ENCODE data around the gene COL19A1.

COL19A1 gene

DNA sequence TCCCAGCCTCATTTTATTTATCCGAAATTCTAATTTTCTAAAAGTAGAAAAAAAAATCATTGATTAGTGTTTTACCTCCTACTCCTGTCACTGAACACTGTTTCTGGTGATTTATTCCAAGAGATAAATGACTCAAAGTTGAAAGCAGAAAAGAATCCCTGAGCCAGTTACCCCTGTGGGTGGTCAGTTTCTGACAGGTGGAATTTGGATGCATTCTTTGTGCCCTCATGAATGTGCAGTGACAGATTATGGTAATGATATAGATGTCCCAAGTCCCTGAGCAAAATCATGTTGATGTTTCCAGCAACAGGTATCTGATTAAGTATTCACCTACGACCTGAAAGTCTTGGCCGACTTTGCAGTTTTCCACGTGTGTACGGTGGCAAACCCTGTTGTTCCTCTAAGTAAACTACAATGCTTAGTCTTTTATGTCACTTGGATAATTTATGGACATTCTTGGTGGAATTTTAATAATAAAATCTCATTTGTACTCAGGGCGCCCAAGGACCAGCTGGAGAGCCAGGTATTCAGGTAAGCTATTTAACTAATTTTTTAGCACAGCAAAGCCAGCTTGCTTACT, 282.9 kb downstream of the COL19A1 start:
- Mint-ChIP-seq H3K36me3 (ENCODE audit: low read depth) (no peaks in the 10 kb centered on the region), H3K4me3 (no peak overlapping the region), H3K27ac (no peak overlapping the region), H3K4me1 (peaks cover 8% of the 10 kb centered on the region), H3K9me3 (no peaks in the 10 kb centered on the region), H3K27me3 (ENCODE audit: low read depth) (no peaks in the 10 kb centered on the region)
- TF ChIP-seq CTCF (IDR thresholded peaks at IDR 0.05; ENCODE audit: unreplicated experiment in 3 of 3): no peak

GRCh38 chr6:70150521-70150920, 284.2 kb downstream of the COL19A1 start:
- Mint-ChIP-seq H3K4me1 (peaks cover 8% of the 10 kb centered on the region), H3K9me3 (no peaks in the 10 kb centered on the region), H3K4me3 (no peak overlapping the region), H3K36me3 (ENCODE audit: low read depth) (no peaks in the 10 kb centered on the region), H3K27me3 (ENCODE audit: low read depth) (no peaks in the 10 kb centered on the region), H3K27ac (no peak overlapping the region)
- TF ChIP-seq CTCF (IDR thresholded peaks at IDR 0.05; ENCODE audit: unreplicated experiment in 3 of 3): no peak

DNA sequence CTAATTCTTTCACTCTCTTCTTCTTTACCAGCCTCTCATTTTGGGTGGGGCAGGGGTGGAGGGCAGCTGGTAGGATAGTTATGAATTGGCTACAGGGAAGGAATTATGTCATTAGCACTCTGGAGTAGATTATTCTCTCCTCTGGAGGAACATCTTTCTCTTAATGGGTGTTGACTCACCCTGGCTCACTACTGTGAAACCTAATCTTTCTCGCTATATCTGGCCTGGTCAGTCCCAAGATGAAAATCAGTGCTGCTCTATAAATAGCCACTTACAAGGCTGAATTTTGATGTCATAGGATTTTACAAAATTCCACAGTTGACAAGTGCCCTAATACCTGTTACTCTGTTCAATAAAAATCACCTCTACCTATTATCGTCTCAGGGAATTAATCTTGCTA, 285.3 kb downstream of the COL19A1 start:
- Mint-ChIP-seq H3K9me3 (no peaks in the 10 kb centered on the region), H3K27ac (no peak overlapping the region), H3K27me3 (ENCODE audit: low read depth) (no peaks in the 10 kb centered on the region), H3K4me3 (no peak overlapping the region), H3K36me3 (ENCODE audit: low read depth) (no peaks in the 10 kb centered on the region), H3K4me1 (peaks cover 8% of the 10 kb centered on the region)
- no peak for TF ChIP-seq CTCF (IDR thresholded peaks at IDR 0.05; ENCODE audit: unreplicated experiment in 3 of 3)

DNA sequence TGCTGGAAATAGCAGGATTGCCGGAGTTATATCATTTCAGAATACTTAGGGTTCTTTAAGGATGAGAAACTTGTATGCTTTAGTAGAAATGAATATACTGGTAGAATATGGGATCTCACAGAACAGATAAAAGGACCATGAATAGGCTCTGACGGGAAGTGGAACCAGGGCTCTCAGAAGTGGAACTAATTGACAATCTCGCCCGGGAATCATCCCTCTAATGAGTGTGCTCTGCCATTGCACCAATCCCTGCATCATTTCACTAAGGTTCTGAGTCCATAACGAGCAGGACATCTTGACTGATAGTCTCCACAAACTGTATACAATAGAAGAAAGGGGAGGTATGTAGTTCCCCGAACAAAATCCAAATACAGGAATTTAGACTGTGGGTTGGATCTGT, 286.4 kb downstream of the COL19A1 start:
- H3K4me3 Mint-ChIP-seq: no peak overlapping the region
- H3K9me3 Mint-ChIP-seq: no peaks in the 10 kb centered on the region
- no peaks in the 10 kb centered on the region for H3K36me3 Mint-ChIP-seq (ENCODE audit: low read depth)
- no peak overlapping the region for H3K27ac Mint-ChIP-seq
- no peaks in the 10 kb centered on the region for H3K27me3 Mint-ChIP-seq (ENCODE audit: low read depth)
- H3K4me1 Mint-ChIP-seq: peaks cover 8% of the 10 kb centered on the region
- TF ChIP-seq CTCF (IDR thresholded peaks at IDR 0.05; ENCODE audit: unreplicated experiment in 3 of 3): no peak

DNA sequence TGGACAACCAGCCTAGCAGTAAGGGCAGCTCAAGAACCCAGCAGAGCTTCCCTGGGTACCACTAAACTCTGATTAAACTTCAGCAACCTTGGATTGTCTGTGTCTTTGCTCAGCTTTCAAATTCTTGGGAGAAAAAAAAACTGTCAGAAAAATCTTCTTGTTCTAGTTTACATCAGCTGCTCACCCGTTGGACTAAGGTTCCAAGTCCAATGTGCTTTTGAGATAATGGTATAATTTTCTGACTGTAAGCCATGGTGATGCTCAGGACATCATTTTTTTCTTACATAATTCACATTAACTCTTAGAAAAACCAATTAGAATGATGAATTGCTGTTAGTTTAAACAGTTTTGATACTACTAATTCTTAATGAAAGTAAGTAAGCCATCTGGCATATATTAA, 290.7 kb downstream of the COL19A1 start:
- H3K4me3 Mint-ChIP-seq: no peak overlapping the region
- TF ChIP-seq CTCF (IDR thresholded peaks at IDR 0.05; ENCODE audit: unreplicated experiment in 3 of 3): no peak
- H3K27me3 Mint-ChIP-seq (ENCODE audit: low read depth): no peaks in the 10 kb centered on the region

DNA sequence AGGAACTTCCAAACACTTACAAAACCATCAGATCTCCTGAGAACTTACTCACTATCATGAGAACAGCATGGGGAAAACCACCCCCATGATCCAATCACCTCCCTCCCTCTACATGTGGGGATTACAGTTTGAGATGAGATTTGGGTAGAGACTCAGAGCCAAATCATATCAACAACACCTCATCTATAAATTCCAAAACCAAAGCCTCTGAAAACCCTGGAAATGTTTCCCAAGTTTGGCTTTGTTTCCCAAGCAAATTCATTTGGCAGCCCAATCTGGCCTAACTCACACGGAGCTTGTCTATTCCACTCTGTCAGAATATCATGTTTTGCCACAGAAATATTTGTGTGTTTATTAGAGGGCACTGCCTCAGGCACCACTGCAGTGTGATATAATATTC, 293.9 kb downstream of the COL19A1 start:
- Mint-ChIP-seq H3K27me3 (ENCODE audit: low read depth) (peaks cover 3% of the 10 kb centered on the region), H3K9me3 (no peaks in the 10 kb centered on the region), H3K4me1 (peaks cover 18% of the 10 kb centered on the region), H3K36me3 (ENCODE audit: low read depth) (no peaks in the 10 kb centered on the region), H3K4me3 (no peak overlapping the region), H3K27ac (no peak overlapping the region)
- TF ChIP-seq CTCF (IDR thresholded peaks at IDR 0.05; ENCODE audit: unreplicated experiment in 3 of 3): no peak

More for the DNA sequence above, 290.7 kb downstream of the COL19A1 start:
- Mint-ChIP-seq H3K36me3 (ENCODE audit: low read depth) (no peaks in the 10 kb centered on the region), H3K9me3 (no peaks in the 10 kb centered on the region), H3K27ac (no peak overlapping the region), H3K4me1 (no peaks in the 10 kb centered on the region)
